Measurements from ENCODE around the gene PIBF1. TPM values are rescaled to one million over a fixed set of nuclear protein-coding genes. Genes with fewer than 3 reads are reported as not detected.
A peak's percentile ranks its signal among the peaks of the same experiment; 100 is the strongest.

Gene PIBF1
- total and polyA plus RNA-seq, 4 donors, result 1.5 to 29.4 (median 18.0) TPM

DNA sequence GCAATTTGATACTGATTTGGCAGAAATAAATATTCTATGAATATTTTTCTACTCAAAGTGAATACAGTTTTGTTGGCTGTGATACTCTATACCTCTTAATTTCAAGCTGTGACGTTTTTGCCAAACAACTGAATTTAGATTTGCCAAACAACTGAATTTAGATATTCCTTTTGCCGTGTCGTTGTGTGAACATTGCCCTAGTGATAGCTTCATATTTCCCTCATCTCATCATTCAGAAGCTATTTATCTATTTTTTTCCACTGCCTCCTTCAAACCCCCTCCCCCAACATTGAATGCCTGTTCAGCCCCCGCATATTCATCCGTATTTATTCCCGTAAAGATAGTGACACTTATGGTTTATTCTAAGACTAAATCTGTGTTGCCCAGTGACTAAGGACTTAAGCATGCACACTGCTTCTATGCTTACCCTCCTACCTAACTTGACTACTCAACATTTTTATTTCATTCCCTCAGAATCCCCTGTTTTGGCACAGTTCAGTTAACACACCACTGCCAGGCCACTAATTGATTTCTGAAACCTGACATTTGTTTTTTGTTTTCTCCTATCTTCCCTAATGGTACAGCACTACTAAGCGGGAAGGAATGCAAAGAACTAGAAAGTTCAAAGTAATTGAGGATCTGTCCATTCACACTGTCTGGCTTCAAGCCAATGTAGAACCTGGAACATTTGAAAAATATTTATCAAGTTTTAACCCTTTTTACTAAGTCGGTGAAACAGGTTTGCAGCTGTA lies 274.1 kb downstream of the PIBF1 start:
- no peak overlapping the region for H3K4me3 ChIP-seq (ENCODE audit: low read length in 2 of 2)
- no peaks in the 10 kb centered on the region for H3K9me3 ChIP-seq (ENCODE audit: control insufficient read depth, low read length)
- no peaks in the 10 kb centered on the region for H3K4me1 ChIP-seq (ENCODE audit: control insufficient read depth in 1 of 2, insufficient read depth in 2 of 2, low read length in 2 of 2)
- ATAC-seq (ENCODE audit: low FRiP score) (no peak), DNase-seq (no peak)
- no peak overlapping the region for H3K27ac ChIP-seq (ENCODE audit: low read depth in 1 of 2, low read length in 2 of 2)
- intact Hi-C loops (cut with DNase I), result loop anchor here in 1 of 2 donors (5.0 kb wide), 1 partner anchor 216 kb away; no protein-coding TSS in a partner anchor
- no peaks in the 10 kb centered on the region for H3K36me3 ChIP-seq (ENCODE audit: control insufficient read depth in 1 of 2, insufficient read depth in 2 of 2, low read length in 1 of 2)
- 72 to 78% methylated on average over 8 of the region's 8 CpGs for WGBS, 2 donors
- no peaks in the 10 kb centered on the region for H3K27me3 ChIP-seq (ENCODE audit: control insufficient read depth in 1 of 2, insufficient read depth in 2 of 2, low read length in 1 of 2)

DNA sequence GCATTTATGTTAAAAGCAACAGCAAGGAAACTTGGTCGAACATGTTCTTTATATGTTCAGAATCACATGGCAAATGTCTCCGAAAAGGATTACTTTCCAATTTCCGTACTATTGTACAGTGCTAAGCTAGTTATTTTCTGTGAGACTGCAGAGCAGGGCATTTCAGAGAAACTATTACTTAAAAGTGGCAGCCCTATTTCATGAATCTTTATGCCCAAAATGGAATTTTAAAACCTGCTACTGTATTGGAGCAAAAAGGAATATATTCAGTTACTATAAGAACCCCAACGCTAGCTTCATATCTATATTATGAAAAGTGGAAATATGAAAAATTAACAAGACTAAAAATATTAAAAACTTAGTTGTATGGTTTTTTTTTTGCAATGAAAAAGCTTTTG lies 274.6 kb downstream of the PIBF1 start:
- H3K36me3 ChIP-seq (ENCODE audit: control insufficient read depth in 1 of 2, insufficient read depth in 2 of 2, low read length in 1 of 2), result no peaks in the 10 kb centered on the region
- DNase-seq, result no peak
- no peak for ATAC-seq (ENCODE audit: low FRiP score)
- WGBS, 2 donors, result 95% methylated on average over 4 of the region's 4 CpGs
- H3K4me3 ChIP-seq (ENCODE audit: low read length in 2 of 2), result no peak overlapping the region
- intact Hi-C loops (cut with DNase I), result loop anchor here in 1 of 2 donors (5.0 kb wide), 1 partner anchor 216 kb away; no protein-coding TSS in a partner anchor
- H3K4me1 ChIP-seq (ENCODE audit: control insufficient read depth in 1 of 2, insufficient read depth in 2 of 2, low read length in 2 of 2), result no peaks in the 10 kb centered on the region
- H3K9me3 ChIP-seq (ENCODE audit: control insufficient read depth, low read length), result no peaks in the 10 kb centered on the region
- H3K27me3 ChIP-seq (ENCODE audit: control insufficient read depth in 1 of 2, insufficient read depth in 2 of 2, low read length in 1 of 2), result no peaks in the 10 kb centered on the region
- H3K27ac ChIP-seq (ENCODE audit: low read depth in 1 of 2, low read length in 2 of 2), result no peak overlapping the region

DNA sequence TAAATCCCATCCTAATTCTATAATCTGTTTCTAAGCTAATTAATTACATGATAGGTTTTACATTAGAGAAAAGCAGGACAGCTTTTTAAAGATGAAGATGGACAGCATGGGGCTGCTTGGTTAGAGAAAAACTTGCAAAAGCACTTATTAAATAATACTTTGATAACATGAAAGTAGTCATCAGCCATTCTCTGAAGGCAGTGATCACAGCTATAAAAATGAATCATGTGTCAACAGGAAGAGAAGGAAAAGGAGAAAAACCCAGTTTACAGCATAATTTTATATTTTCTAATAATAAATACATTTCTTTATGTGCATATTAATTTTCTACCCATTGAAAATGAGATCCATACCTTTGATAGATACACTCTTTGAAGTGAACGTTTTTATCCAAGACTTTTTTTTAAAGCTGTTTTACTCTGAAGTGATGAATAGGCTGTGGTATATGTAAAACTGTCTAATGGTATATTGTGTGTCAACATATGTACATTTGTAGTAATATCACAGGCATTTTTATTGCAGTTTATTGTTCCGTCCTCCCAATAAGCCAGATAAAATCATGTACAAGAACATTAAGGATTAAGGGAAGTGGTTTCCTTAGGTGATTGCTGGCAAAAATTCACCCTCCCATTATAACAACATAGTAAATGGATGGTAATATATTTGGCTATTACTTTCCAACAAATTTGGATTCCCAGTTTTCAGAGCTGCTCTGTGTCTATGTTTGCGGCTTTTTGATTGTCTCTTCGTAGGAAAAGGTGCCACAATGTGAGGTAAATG lies 275.5 kb downstream of the PIBF1 start:
- WGBS, 2 donors, result 80% methylated on average over 4 of the region's 4 CpGs
- Histone ChIP-seq H3K36me3 (ENCODE audit: control insufficient read depth in 1 of 2, insufficient read depth in 2 of 2, low read length in 1 of 2) (peaks cover 0 to 2% of the 10 kb centered on the region in 2 donors), H3K4me3 (ENCODE audit: low read length in 2 of 2) (no peak overlapping the region), H3K27ac (ENCODE audit: low read depth in 1 of 2, low read length in 2 of 2) (no peak overlapping the region), H3K27me3 (ENCODE audit: control insufficient read depth in 1 of 2, insufficient read depth in 2 of 2, low read length in 1 of 2) (no peaks in the 10 kb centered on the region), H3K9me3 (ENCODE audit: control insufficient read depth, low read length) (no peaks in the 10 kb centered on the region), H3K4me1 (ENCODE audit: control insufficient read depth in 1 of 2, insufficient read depth in 2 of 2, low read length in 2 of 2) (no peaks in the 10 kb centered on the region)
- ATAC-seq (ENCODE audit: low FRiP score), result no peak
- no peak for DNase-seq
- intact Hi-C loops (cut with DNase I), result loop anchor here in 1 of 2 donors (5.0 kb wide), 1 partner anchor 215 kb away; no protein-coding TSS in a partner anchor

DNA sequence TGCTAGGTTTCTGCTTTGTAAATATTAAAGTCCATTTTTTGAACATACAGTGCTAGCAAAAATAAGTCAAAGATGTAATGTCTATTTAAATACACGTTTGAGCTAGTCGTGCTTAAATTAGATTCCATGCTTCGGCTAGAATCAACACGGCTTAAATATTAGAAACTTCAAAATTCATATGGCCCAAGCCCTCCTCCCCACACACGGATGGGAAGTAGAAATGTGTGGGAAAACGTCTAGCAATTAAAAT lies 276.1 kb downstream of the PIBF1 start:
- intact Hi-C loops (cut with DNase I), result loop anchor here in 1 of 2 donors (5.0 kb wide), 1 partner anchor 214 kb away; no protein-coding TSS in a partner anchor
- Histone ChIP-seq H3K36me3 (ENCODE audit: control insufficient read depth in 1 of 2, insufficient read depth in 2 of 2, low read length in 1 of 2) (peaks cover 0 to 2% of the 10 kb centered on the region in 2 donors), H3K9me3 (ENCODE audit: control insufficient read depth, low read length) (no peaks in the 10 kb centered on the region), H3K4me3 (ENCODE audit: low read length in 2 of 2) (peak overlapping the region in 1 of 2 donors; percentile 70), H3K27me3 (ENCODE audit: control insufficient read depth in 1 of 2, insufficient read depth in 2 of 2, low read length in 1 of 2) (no peaks in the 10 kb centered on the region), H3K4me1 (ENCODE audit: control insufficient read depth in 1 of 2, insufficient read depth in 2 of 2, low read length in 2 of 2) (no peaks in the 10 kb centered on the region), H3K27ac (ENCODE audit: low read depth in 1 of 2, low read length in 2 of 2) (no peak overlapping the region)
- ATAC-seq (ENCODE audit: low FRiP score), result no peak
- DNase-seq, result no peak
- WGBS, 2 donors, result 3 to 5% methylated on average over 6 of the region's 6 CpGs

DNA sequence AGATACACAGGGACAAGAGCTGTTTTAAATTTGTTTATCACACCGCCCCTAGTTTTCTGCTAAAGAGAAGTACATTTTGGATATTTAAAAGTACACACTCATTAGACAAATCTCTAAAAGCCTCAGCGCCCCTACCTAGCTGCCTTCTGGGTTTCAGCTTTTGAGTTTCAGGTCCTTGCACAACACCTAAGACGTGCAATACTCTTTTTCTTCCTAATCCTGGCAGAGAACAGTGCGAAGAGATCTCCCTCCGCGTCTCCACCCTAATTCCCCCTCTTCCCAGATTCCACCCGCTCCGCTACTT lies 276.5 kb downstream of the PIBF1 start:
- ATAC-seq (ENCODE audit: low FRiP score), result no peak
- Histone ChIP-seq H3K4me1 (ENCODE audit: control insufficient read depth in 1 of 2, insufficient read depth in 2 of 2, low read length in 2 of 2) (no peaks in the 10 kb centered on the region), H3K9me3 (ENCODE audit: control insufficient read depth, low read length) (no peaks in the 10 kb centered on the region), H3K4me3 (ENCODE audit: low read length in 2 of 2) (peak overlapping the region; percentile 49 to 70), H3K36me3 (ENCODE audit: control insufficient read depth in 1 of 2, insufficient read depth in 2 of 2, low read length in 1 of 2) (peaks cover 0 to 2% of the 10 kb centered on the region in 2 donors), H3K27me3 (ENCODE audit: control insufficient read depth in 1 of 2, insufficient read depth in 2 of 2, low read length in 1 of 2) (no peaks in the 10 kb centered on the region), H3K27ac (ENCODE audit: low read depth in 1 of 2, low read length in 2 of 2) (no peak overlapping the region)
- WGBS, 2 donors, result 1 to 2% methylated on average over 8 of the region's 8 CpGs
- no peak for DNase-seq
- intact Hi-C loops (cut with DNase I), result loop anchor here in 1 of 2 donors (5.0 kb wide), 1 partner anchor 214 kb away; no protein-coding TSS in a partner anchor

DNA sequence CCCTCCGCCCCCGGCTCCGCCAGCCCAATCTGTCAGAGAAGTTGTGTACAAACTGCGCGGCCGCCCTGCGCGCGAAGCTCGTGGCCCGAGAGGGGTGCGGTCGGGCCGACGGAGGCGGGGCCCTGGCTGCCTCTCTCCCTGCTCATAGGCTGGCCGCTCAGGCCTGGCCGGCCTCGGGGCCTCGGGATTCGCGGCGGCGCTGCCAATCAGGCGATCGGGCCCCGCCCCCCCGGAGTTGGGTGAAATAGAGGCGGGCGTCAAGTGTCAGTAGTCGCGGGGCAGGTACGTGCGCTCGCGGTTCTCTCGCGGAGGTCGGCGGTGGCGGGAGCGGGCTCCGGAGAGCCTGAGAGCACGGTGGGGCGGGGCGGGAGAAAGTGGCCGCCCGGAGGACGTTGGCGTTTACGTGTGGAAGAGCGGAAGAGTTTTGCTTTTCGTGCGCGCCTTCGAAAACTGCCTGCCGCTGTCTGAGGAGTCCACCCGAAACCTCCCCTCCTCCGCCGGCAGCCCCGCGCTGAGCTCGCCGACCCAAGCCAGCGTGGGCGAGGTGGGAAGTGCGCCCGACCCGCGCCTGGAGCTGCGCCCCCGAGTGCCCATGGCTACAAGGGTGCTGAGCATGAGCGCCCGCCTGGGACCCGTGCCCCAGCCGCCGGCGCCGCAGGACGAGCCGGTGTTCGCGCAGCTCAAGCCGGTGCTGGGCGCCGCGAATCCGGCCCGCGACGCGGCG lies 277.0 kb downstream of the PIBF1 start, which contains the start of gene KLF5:
Gene KLF5 (plus strand): TSS at position 270 of the 724 bp plus-strand sequence. CDS start 323 bp downstream, at position 593.
- intact Hi-C loops (cut with DNase I), result loop anchor here in 1 of 2 donors (5.0 kb wide), 1 partner anchor 213 kb away; no protein-coding TSS in a partner anchor
- no peaks in the 10 kb centered on the region for H3K27me3 ChIP-seq (ENCODE audit: control insufficient read depth in 1 of 2, insufficient read depth in 2 of 2, low read length in 1 of 2)
- peak; percentile 97 to 98 for DNase-seq
- no peaks in the 10 kb centered on the region for H3K4me1 ChIP-seq (ENCODE audit: control insufficient read depth in 1 of 2, insufficient read depth in 2 of 2, low read length in 2 of 2)
- H3K27ac ChIP-seq (ENCODE audit: low read depth in 1 of 2, low read length in 2 of 2), result peak within 1 kb of the TSS; percentile 1 to 2
- 1% methylated on average over 79 to 93 of the region's 93 CpGs for WGBS, 2 donors
- H3K9me3 ChIP-seq (ENCODE audit: control insufficient read depth, low read length), result no peaks in the 10 kb centered on the region
- peak; percentile 99 for ATAC-seq (ENCODE audit: low FRiP score)
- peak within 1 kb of the TSS; percentile 70 to 86 for H3K4me3 ChIP-seq (ENCODE audit: low read length in 2 of 2)
- peaks cover 0 to 2% of the 10 kb centered on the region in 2 donors for H3K36me3 ChIP-seq (ENCODE audit: control insufficient read depth in 1 of 2, insufficient read depth in 2 of 2, low read length in 1 of 2)

DNA sequence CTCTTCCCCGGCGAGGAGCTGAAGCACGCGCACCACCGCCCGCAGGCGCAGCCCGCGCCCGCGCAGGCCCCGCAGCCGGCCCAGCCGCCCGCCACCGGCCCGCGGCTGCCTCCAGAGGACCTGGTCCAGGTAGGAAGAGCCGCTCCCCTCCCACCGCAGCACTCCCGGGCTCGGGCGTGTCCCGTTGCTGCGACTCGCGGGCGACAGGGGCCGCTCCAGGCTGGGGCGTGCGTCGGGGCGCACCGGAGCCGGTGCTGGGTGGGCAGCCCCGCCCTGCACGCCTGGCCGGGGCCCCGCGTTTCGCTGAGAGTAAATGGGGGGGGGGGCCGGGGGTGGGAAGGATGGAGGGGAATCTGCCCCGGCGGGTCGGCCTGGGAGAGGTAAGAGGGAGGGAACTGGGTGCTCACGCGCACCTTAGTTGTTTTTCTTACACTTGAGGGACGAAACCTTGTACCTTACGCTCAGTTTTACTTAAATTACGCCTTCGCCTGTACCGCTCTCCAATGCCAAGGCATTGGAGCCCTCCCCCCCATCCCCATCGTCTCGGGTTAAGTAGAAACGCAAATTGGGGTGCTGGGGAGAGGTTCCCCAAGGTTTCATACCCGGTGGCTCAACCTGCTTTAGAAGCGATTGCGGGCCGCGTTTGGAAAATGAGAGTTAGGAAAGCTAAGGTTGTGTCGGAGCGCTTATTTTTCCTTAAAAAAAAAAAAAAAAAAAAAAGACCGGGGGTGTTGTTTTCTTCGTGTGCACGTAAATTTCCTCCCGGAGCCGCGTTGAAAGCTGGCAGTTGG lies 277.7 kb downstream of the PIBF1 start:
- Histone ChIP-seq H3K4me3 (ENCODE audit: low read length in 2 of 2) (peak overlapping the region; percentile 70 to 86), H3K27me3 (ENCODE audit: control insufficient read depth in 1 of 2, insufficient read depth in 2 of 2, low read length in 1 of 2) (no peaks in the 10 kb centered on the region), H3K9me3 (ENCODE audit: control insufficient read depth, low read length) (no peaks in the 10 kb centered on the region), H3K4me1 (ENCODE audit: control insufficient read depth in 1 of 2, insufficient read depth in 2 of 2, low read length in 2 of 2) (no peaks in the 10 kb centered on the region), H3K36me3 (ENCODE audit: control insufficient read depth in 1 of 2, insufficient read depth in 2 of 2, low read length in 1 of 2) (peaks cover 0 to 2% of the 10 kb centered on the region in 2 donors), H3K27ac (ENCODE audit: low read depth in 1 of 2, low read length in 2 of 2) (peak overlapping the region in 1 of 2 donors; percentile 1)
- peak; percentile 57 to 87 for DNase-seq
- peak; percentile 61 for ATAC-seq (ENCODE audit: low FRiP score)
- WGBS, 2 donors, result 1% methylated on average over 51 to 68 of the region's 68 CpGs
- intact Hi-C loops (cut with DNase I), result loop anchor here in 1 of 2 donors (5.0 kb wide), 1 partner anchor 213 kb away; no protein-coding TSS in a partner anchor
